ENCODE results near the gene MYL10.

MYL10 gene

GRCh38 chr7:101629171-101629570, at the start of gene MYL10:
Gene MYL10, minus strand, starts transcription at chr7:101629296. Its CDS starts 178 bp downstream, at chr7:101629118.
- DNase-seq = no peak

- no peak for DNase-seq
Observed at GRCh38 chr7:101678658-101679057, 49.6 kb upstream of the MYL10 start.

- DNase-seq = no peak
Observed at GRCh38 chr7:101677797-101678479, 48.8 kb upstream of the MYL10 start.

GRCh38 chr7:101677391-101677790, 48.3 kb upstream of the MYL10 start:
- no peak for DNase-seq

DNA sequence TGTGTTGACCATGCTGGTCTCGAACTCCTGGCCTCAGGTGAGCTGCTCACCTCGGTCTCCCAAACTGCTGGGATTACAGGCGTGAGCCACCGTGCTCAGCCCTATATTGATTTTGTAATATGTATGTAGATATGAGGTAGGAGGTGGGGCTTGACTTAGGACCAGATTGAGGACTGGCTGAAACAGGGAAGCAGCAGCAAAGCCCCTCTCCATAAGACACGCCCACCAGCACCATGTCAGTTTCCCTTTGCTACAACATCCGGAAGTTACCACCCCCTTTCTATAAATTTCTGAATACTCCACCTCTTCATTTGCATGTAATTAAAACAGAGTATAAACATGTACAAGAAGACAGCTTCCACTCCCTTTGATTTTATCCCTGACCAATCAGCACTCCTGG, 47.9 kb upstream of the MYL10 start:
- peak; percentile 37 for DNase-seq

GRCh38 chr7:101676062-101676598, 47.0 kb upstream of the MYL10 start:
- DNase-seq = no peak

DNA sequence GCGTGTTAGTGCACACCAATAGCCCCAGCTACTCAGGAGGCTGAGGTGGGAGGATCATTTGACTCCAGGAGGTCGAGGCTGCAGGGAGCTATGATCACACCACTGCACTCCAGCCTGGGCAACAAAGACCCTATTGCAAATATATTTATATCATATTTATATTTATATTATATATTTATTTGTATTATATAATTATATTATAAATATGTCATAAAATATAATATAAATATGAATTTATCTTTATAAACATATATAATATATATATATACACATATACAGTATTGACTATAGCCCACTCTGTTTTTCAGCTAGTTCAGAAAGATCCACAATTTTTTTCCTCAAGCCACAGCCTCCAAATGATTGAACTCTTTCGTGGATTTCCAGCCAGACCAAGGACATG, 45.3 kb upstream of the MYL10 start:
- DNase-seq = no peak

DNA sequence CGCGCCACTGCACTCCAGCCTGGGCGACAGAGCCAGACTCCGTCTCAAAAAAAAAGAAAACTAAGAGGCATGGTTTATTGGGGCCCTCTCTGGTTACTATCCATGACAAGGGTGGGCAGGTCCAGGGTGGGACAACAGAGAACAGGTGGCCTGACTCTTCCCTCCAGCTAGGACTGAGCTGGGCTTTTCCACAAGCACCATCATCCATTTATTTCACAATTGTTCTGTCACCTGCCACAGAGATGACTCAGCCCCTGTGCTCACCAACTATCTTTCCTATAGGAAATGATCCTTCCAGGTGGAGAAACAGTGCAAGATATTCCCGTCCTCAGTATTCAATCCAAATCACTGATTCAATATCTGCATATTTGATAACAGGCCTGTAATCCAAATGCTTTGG, 44.9 kb upstream of the MYL10 start:
- no peak for DNase-seq

GRCh38 chr7:101673315-101673714, 44.2 kb upstream of the MYL10 start:
- DNase-seq = no peak

GRCh38 chr7:101671371-101672356, 42.6 kb upstream of the MYL10 start:
- no peak for DNase-seq

GRCh38 chr7:101669307-101669706, 40.2 kb upstream of the MYL10 start:
- no peak for DNase-seq

DNA sequence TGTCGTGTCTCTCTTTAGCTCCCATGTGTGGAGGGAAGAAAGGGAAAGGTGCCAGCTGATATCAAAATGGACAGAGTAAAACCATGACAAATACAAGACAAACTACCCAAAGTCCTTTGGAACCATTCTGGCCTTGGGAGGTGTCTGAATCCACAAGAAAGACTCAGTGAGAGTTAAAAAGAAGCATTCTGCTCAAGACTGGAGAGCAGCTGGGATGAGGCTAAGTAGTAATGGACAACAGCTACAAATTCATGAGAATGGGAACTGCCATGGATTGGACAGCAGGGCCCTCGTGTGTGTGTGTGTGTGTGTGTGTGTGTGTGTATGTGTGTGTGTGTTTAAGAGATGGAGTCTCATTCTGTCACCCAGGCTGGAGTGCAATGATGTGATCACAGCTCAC, 39.6 kb upstream of the MYL10 start:
- no peak for DNase-seq

DNA sequence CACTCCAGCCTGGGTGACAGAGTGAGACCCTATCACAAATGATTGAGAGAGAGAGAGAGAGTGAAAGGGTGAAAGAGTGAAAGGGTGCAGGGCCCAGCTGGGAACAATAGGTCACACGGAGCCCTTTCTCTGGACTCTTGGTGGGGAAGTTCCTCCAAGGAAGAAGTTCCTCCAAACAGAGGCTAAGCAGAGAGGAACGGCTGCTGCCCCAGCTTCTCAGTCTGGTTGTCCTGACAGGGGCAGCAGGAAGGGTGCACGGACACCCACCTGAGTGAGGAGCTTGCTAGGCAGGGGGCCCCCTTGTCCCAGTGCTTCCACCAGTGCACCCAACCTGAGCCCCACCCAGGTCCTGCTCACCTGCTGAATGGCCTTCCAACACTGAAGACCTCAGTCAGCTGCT, 38.8 kb upstream of the MYL10 start:
- DNase-seq = no peak

GRCh38 chr7:101667399-101667798, 38.3 kb upstream of the MYL10 start:
- no peak for DNase-seq

- DNase-seq = no peak
Observed at GRCh38 chr7:101666741-101667140, 37.6 kb upstream of the MYL10 start.

GRCh38 chr7:101666293-101666692, 37.2 kb upstream of the MYL10 start:
- no peak for DNase-seq

DNA sequence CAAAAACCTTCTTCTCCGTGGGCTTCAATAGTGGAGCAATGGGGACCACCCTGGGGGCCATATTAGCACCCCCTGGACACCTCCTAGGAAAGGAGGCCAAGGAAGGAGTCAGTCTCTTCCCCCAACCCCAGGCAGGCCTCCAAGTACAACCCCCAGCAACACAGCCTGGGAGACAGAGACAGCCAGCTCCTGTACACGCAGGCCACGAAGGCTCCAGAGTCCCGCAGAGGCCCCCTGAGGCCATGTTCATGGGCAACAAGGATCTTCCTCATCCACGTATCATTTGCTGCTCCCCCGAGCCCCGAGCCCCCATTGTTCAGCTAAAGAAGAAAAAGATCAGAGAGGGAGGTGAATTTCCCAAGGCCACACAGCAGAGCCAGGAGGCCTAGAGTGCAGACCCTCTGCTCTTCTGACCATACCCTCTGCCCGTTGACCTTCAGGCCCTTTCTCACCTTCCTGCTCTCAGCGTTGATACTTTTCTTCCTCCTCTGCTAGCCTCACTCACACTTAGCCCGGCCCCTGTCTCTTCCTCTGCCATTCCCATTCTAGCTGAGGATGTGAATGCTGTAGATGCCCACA, 35.9 kb upstream of the MYL10 start:
- DNase-seq = no peak

GRCh38 chr7:101664436-101664835, 35.3 kb upstream of the MYL10 start:
- DNase-seq = no peak

DNA sequence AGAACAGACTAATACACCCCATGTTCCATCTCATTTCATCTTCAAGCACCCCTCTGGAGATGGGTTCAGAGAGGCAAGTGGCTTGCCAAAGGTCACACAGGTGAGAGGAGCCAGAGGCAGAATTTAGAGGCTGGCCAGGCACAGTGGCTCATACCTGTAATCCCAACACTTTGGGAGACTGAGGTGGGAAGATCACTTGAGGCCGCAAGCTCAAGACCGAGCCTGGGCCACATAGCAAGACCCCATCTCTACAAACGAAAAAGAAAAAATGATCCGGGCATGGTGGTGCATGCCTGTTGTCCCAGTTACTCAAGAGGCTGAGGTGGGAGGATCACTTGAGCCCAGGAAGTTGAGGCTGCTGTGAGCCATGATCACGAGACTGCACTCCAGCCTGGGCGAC, 34.7 kb upstream of the MYL10 start:
- no peak for DNase-seq

GRCh38 chr7:101662447-101662998, 33.4 kb upstream of the MYL10 start:
- DNase-seq = no peak

DNA sequence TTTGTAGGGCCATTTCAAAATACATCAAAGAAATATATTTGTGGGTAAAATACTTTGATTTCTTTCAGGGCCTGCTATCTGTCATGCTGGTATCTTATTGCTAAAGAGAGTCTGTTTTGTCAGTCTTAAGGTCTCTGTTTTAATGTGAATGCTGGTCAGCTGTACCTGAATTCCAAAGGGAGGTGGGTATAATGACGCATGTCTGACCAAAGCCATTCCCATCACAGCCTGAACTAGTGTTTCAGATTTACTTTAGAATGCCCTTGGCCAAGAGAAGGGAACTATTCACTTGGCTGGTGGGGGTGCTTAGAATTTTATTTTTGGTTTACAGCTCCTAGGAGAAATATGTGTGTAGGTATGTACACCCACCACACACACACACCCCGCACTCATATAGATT, 30.6 kb upstream of the MYL10 start:
- no peak for DNase-seq

- DNase-seq = no peak
Observed at GRCh38 chr7:101657171-101657570, 28.1 kb upstream of the MYL10 start.

DNA sequence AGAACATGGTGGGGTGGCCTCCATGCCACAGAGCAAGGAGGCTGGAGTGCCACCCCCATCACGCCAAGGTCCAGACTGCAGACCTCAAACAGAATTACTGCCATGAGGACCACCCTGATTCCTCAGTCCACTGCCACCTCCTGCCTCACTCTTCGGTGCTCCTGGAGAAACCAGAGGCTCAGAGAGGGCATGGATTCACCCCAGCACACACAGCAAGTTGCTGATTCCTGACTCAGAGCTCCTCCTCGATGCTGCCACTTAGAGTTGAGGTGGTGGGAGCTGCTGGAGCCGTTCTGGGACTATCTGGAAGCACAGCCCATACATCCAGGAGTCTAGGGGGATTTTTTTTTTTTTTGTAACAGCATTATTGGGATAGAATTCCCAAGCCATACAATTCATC, 22.0 kb upstream of the MYL10 start:
- DNase-seq = no peak
